ENCODE data around the gene ILF2.

ILF2 gene

DNA sequence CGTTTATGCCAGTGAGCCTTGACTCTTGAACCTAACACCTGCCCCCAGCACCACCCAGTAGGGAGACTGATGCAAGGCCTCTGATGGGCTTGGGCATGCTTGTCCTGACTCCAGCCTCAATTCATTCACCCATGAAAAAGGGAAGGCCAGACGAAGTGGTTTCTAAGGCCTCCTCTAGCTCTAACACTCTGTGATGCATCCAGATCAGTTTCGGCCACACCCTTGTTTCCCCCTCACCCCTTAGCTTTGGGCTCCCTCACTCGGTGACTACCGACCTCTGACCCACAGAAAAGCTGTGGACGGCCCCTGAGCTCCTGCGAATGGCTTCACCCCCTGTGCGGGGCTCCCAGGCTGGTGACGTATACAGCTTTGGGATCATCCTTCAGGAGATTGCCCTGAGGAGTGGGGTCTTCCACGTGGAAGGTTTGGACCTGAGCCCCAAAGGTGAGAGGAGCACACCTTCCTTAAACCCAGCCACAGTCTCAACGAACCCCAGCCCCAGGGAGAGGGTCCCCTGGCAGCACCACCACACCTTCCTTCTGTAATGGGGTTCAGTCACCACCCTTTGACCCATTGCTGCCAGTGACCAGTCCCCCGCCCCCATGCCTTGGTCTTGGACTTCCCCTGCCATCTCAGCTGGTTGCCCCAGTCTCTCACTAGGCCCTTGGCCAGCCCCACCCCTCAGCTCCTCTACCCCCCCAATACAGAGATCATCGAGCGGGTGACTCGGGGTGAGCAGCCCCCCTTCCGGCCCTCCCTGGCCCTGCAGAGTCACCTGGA, 16.7 kb upstream of the ILF2 start:
- DNase-seq (ENCODE audit: low read depth), result no peak
- TF ChIP-seq, protein P1, sequence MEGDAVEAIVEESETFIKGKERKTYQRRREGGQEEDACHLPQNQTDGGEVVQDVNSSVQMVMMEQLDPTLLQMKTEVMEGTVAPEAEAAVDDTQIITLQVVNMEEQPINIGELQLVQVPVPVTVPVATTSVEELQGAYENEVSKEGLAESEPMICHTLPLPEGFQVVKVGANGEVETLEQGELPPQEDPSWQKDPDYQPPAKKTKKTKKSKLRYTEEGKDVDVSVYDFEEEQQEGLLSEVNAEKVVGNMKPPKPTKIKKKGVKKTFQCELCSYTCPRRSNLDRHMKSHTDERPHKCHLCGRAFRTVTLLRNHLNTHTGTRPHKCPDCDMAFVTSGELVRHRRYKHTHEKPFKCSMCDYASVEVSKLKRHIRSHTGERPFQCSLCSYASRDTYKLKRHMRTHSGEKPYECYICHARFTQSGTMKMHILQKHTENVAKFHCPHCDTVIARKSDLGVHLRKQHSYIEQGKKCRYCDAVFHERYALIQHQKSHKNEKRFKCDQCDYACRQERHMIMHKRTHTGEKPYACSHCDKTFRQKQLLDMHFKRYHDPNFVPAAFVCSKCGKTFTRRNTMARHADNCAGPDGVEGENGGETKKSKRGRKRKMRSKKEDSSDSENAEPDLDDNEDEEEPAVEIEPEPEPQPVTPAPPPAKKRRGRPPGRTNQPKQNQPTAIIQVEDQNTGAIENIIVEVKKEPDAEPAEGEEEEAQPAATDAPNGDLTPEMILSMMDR (conservative IDR thresholded peaks at IDR 0.05; ENCODE audit: low read depth, low read length), result no peak
- no peak overlapping the region for H3K4me3 ChIP-seq (ENCODE audit: low read depth, low read length)

DNA sequence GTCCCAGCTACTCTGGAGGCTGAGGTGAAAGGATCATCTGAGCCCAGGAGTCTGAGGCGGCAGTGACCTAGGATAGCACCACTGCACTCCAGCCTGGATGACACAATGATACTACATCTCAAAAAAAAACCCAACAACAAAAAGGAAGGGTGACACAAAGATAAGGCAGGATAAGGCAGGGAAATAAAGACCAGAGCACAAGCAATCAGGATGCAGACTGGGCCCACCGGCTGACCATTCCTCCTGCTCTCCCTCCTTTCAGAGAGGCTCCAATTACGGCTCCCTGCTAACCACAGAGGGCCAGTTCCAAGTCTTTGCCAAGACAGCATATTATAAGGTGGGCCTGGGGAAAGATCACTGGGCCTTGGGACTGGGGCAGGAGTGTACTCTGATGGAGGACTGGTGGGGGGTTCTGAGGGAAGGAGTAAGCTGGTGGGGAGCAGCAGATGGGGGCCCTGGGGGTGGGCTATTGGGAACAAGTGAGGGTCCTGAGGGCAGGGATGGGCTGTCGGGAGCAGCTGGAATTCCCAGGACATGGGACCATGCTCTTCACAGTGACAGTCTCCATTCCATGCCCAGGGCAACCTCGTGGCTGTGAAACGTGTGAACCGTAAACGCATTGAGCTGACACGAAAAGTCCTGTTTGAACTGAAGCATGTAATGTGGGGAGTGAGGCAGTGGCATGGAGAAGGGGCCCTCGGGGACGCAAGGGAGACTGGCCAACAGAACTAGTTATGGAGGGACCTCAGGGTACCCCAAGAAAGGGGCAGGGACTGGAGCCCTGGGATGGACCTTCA, 14.9 kb upstream of the ILF2 start:
- DNase-seq (ENCODE audit: low read depth), result no peak
- H3K4me3 ChIP-seq (ENCODE audit: low read depth, low read length), result no peak overlapping the region
- TF ChIP-seq, protein P1 (conservative IDR thresholded peaks at IDR 0.05; ENCODE audit: low read depth, low read length), result no peak

DNA sequence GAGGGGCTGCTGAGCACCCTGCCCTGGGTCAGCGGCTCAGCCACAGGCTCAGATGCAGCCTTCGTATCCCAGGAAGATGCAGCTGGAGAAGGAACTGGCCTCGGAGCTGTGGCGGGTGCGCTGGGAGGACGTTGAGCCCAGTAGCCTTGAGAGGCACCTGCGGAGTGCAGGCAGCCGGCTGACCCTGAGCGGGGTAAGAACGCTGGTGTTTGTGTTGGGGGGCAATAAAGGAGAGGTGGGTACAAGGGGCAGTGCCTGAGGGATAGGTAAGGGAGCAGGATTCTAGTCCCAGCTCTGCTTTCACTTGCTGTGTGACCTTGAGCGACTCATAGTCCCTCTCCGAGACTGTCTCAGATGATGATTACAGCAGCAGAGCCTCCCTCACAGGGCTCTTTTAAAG, 14.1 kb upstream of the ILF2 start:
- no peak for DNase-seq (ENCODE audit: low read depth)
- H3K4me3 ChIP-seq (ENCODE audit: low read depth, low read length), result no peak overlapping the region
- TF ChIP-seq, protein P1 (conservative IDR thresholded peaks at IDR 0.05; ENCODE audit: low read depth, low read length), result no peak

DNA sequence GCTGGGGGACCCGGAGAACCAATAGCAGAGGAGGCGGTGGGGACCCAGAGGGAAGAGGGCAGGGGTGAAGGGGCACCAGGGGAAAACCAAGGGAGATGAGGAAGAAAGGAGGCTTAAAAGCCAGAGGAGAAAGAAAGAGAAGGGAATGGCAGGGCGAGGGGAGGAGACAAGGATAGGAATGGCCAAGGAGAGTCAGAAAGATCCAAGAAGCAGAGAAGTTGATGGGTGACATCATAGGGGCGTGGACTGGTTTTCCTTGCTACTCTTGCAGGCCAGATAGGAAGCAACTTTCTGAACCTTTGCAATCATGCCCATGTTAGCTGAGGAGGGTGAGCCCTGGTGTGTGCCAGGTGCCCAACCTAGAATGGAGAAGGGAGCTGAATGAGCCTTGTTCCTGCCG, 13.1 kb upstream of the ILF2 start:
- H3K4me3 ChIP-seq (ENCODE audit: low read depth, low read length), result no peak overlapping the region
- DNase-seq (ENCODE audit: low read depth), result no peak
- TF ChIP-seq, protein P1 (conservative IDR thresholded peaks at IDR 0.05; ENCODE audit: low read depth, low read length), result no peak

DNA sequence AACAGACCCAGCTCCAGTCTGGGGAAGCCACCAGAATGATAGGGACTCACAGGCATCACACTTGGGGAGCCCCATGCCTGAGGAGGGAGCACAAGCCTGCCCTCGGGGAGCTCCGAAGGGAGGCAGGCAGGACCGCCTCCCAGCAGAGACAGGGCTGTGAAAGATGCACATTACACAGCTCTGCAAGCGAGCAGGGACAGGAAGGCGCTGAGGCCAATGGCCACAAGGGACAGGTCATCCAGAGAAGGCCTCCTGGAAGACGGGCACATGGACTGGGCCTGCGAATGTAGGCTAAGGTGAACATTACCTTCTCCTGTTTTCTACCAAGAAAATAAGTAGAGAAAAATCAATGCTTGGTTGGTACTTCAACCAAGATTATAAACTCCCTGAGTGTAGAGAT, 11.9 kb upstream of the ILF2 start:
- no peak for DNase-seq (ENCODE audit: low read depth)
- no peak overlapping the region for H3K4me3 ChIP-seq (ENCODE audit: low read depth, low read length)
- TF ChIP-seq, protein P1 (conservative IDR thresholded peaks at IDR 0.05; ENCODE audit: low read depth, low read length), result no peak

DNA sequence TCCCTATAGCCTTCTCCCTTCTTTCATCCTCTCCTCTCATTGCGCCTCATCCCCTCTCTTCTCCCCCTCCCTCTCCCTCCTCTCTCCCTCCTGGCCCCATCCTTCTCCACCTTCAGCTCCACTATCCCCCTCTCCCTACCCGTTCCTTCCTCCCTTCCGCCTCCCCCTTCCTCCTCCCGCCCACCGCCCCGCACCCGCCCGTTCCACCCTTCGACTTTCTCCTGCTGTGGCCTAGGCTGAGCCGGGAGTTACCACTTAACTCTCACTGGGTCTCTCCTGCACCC, 9.3 kb upstream of the ILF2 start:
- TF ChIP-seq, protein P1 (conservative IDR thresholded peaks at IDR 0.05; ENCODE audit: low read depth, low read length), result no peak
- H3K4me3 ChIP-seq (ENCODE audit: low read depth, low read length), result no peak overlapping the region
- DNase-seq (ENCODE audit: low read depth), result no peak
